CD14-positive monocyte (primary cell): ENCODE data around the gene CDKN1C. TPM values are rescaled to one million over a fixed set of nuclear protein-coding genes. Genes with fewer than 3 reads are reported as not detected.

Source experiments
- DNase-seq, 3 donors: peaks; one replicate each; pipeline ENCODE4 v3.0.0-alpha.2; 2011 to 2022
- H2AFZ ChIP-seq: 2 replicates; pipeline ENCODE4 v1.6.0; 2012; ENCODE audit warnings: mild to moderate bottlenecking, low read depth, low read length, inconsistent platforms; ENCODE audit not compliant: insufficient read depth, poor library complexity, severe bottlenecking
- H3K27ac ChIP-seq, 2 donors: 1 replicate in 1 of 2; 2 replicates in 1 of 2; pipeline ENCODE4 v1.5.1; 2012 to 2013; ENCODE audit warnings: low read length in 2 of 2, control low read depth in 1 of 2, inconsistent platforms in 1 of 2, low read depth in 1 of 2, mild to moderate bottlenecking in 1 of 2
- H3K27me3 ChIP-seq, 2 donors: one replicate each; pipeline versions ENCODE4 v1.6.0 to v1.6.1; 2011 to 2013; ENCODE audit warnings: low read length in 2 of 2; ENCODE audit not compliant: control insufficient read depth in 2 of 2, insufficient read depth in 2 of 2
- H3K36me3 ChIP-seq, 2 donors: replicated peaks in 1 of 2; 1 replicate in 1 of 2; 2 replicates in 1 of 2; pipeline versions ENCODE4 v1.5.1 to v1.6.1; 2012 to 2013; ENCODE audit warnings: low read length in 2 of 2, control low read depth in 1 of 2, inconsistent platforms in 1 of 2, mild to moderate bottlenecking in 1 of 2; ENCODE audit not compliant: insufficient read depth in 2 of 2, control insufficient read depth in 1 of 2
- H3K4me1 ChIP-seq, 2 donors: 1 replicate in 1 of 2; 2 replicates in 1 of 2; pipeline versions ENCODE4 v1.5.1 to v1.6.1; 2012 to 2013; ENCODE audit warnings: low read length in 2 of 2, control low read depth in 1 of 2, inconsistent platforms in 1 of 2, mild to moderate bottlenecking in 1 of 2, moderate library complexity in 1 of 2; ENCODE audit not compliant: insufficient read depth in 2 of 2, control insufficient read depth in 1 of 2
- H3K4me2 ChIP-seq: replicated peaks from 2 replicates; pipeline ENCODE3; 2012; ENCODE audit warnings: low read length, moderate library complexity, mild to moderate bottlenecking; ENCODE audit not compliant: poor library complexity, severe bottlenecking; ENCODE audit errors: extremely low read depth
- H3K4me3 ChIP-seq, 3 experiments: fragments of 200-600 bp in 1 of 3; sonication (generic) in 1 of 3; replicated peaks in 1 of 3; 1 replicate in 2 of 3; 2 replicates in 1 of 3; pipeline ENCODE4 v1.5.1; 2011 to 2013; ENCODE audit warnings: low read length in 3 of 3, mild to moderate bottlenecking in 3 of 3, control low read depth in 2 of 3, low read depth in 2 of 3, inconsistent platforms in 1 of 3, moderate library complexity in 1 of 3
- H3K79me2 ChIP-seq: 2 replicates; pipeline ENCODE4 v1.6.0; 2012; ENCODE audit warnings: mild to moderate bottlenecking, control low read depth, inconsistent platforms, low read length, moderate library complexity; ENCODE audit not compliant: insufficient read depth
- H3K9ac ChIP-seq: 2 replicates; pipeline ENCODE4 v1.6.0; 2017; ENCODE audit warnings: low read length, mild to moderate bottlenecking; ENCODE audit not compliant: insufficient read depth, poor library complexity, severe bottlenecking
- H3K9me3 ChIP-seq, 2 donors: replicated peaks in 1 of 2; 1 replicate in 1 of 2; 2 replicates in 1 of 2; pipeline versions ENCODE4 v1.5.1 to v1.6.1; 2012 to 2013; ENCODE audit warnings: low read length in 2 of 2, control low read depth in 1 of 2; ENCODE audit not compliant: control insufficient read depth in 1 of 2, insufficient read depth in 1 of 2
- H4K20me1 ChIP-seq: 2 replicates; pipeline ENCODE4 v1.6.0; 2012; ENCODE audit warnings: mild to moderate bottlenecking, low read length, control low read depth, moderate library complexity; ENCODE audit not compliant: insufficient read depth
- H3K27ac Mint-ChIP-seq, 7 donors: one replicate each; pipeline ENCODE4 v1.8.0; 2020; ENCODE audit warnings: mild to moderate bottlenecking in 7 of 7, mixed read lengths in 7 of 7, moderate library complexity in 6 of 7, inconsistent platforms in 2 of 7
- H3K27me3 Mint-ChIP-seq, 3 donors: one replicate each; pipeline ENCODE4 v1.8.0; 2021 to 2022; ENCODE audit warnings: low read depth in 3 of 3, mild to moderate bottlenecking in 3 of 3, mixed read lengths in 3 of 3, moderate library complexity in 3 of 3, inconsistent platforms in 1 of 3
- H3K36me3 Mint-ChIP-seq, 2 donors: one replicate each; pipeline ENCODE4 v1.8.0; 2020; ENCODE audit warnings: mixed read lengths in 2 of 2, inconsistent platforms in 1 of 2, mild to moderate bottlenecking in 1 of 2
- H3K4me1 Mint-ChIP-seq: one replicate; pipeline ENCODE4 v1.8.0; 2020; ENCODE audit warnings: mild to moderate bottlenecking, mixed read lengths
- H3K4me3 Mint-ChIP-seq, 2 donors: one replicate each; pipeline ENCODE4 v1.8.0; 2020; ENCODE audit warnings: mild to moderate bottlenecking in 2 of 2, mixed read lengths in 2 of 2, moderate library complexity in 1 of 2
- H3K9me3 Mint-ChIP-seq, 7 donors: one replicate each; pipeline ENCODE4 v1.8.0; 2020 to 2022; ENCODE audit warnings: mixed read lengths in 7 of 7, mild to moderate bottlenecking in 6 of 7, moderate library complexity in 6 of 7, inconsistent platforms in 2 of 7
- WGBS: methylation state at CpG from one replicate; pipeline ENCODE4 v1.1.5; 2013; ENCODE audit warnings: missing lambda C conversion rate; ENCODE audit not compliant: insufficient coverage; 5-methylcytosine and 5-hydroxymethylcytosine counted together
- intact Hi-C, 2 donors: fragments of 100-400 bp; cut with micrococcal nuclease; formaldehyde crosslinking; loops; one replicate each; pipeline versions ENCODE4 v1.15.0 to v1.15.1; 2023
- polyA plus RNA-seq, 3 donors: library from polyadenylated mRNA; depleted of rRNA in 1 of 3; unstranded in 2 of 3; stranded (reverse) in 1 of 3; fragments of 300-500 nt in 2 of 3; fragments of >200 nt in 1 of 3; fragmentation: Illumina TruSeq in 2 of 3; gene quantifications; 1 replicate in 2 of 3; 2 replicates in 1 of 3; pipeline ENCODE4 v1.2.3, GENCODE V29; 2012 to 2021
- TF ChIP-seq, protein P1 (sequence below): fragments of 200-600 bp; IDR thresholded peaks from one replicate; pipeline ENCODE4 v1.8.0; 2022; ENCODE audit warnings: antibody characterized with exemption, mild to moderate bottlenecking

CDKN1C gene
- polyA plus RNA-seq, 3 donors = 3.2 to 36.4 (median 4.7) TPM

DNA sequence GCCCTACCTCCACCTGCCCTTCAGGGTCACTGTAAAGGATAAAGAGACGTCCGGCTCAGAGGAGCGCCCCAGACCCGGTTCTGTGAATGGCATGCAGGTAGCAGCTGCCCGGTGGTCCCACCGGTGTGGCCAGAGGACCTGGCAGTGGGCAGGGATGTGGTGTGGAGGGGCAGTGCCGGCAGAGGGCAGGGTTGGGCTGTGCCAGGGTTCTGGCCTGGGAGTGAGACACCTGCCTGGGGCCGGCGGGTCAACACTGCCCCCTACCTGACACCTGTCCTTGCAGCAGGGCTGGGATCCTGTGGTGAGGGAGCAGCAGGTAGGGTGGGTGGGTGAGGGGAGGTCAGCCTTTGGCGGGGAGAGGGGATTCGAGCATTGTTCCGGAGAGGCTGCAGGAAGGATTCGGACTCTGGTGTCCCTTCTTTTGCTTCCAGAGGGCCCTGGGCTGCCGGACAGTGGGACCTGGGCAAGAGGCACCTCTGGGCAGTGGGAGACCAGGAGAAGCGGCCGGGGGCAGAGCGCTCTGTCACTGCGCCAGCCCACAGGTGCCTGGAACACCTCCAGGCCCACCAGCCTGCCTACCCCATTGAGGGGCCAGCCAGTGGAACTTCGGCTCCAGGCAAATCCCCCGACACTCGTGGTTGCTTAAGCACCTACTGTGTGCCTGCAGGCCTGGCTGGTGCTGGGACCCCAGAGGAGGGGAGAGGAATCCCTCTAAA lies 45.3 kb upstream of the CDKN1C start:
- peaks cover 8 to 32% of the 10 kb centered on the region in 2 donors for H3K27me3 ChIP-seq
- Mint-ChIP-seq H3K27me3 (peaks cover 32 to 53% (median 35%) of the 10 kb centered on the region in 3 donors), H3K36me3 (peaks cover 4 to 12% of the 10 kb centered on the region in 2 donors), H3K9me3 (peaks cover 0 to 14% (median 5%) of the 10 kb centered on the region in 7 donors), H3K4me3 (peak overlapping the region; percentile 87 to 92), H3K4me1 (peaks cover 41% of the 10 kb centered on the region), H3K27ac (peak overlapping the region; percentile 73 to 97 (median 96))
- peak overlapping the region; percentile 38 for H2AFZ ChIP-seq
- no peaks in the 10 kb centered on the region for H3K79me2 ChIP-seq
- H3K4me2 ChIP-seq = peak overlapping the region; percentile 85
- no peaks in the 10 kb centered on the region for H3K36me3 ChIP-seq
- DNase-seq = peak; percentile 43 to 63 (median 61)
- peak overlapping the region; percentile 38 to 73 (median 63) for H3K4me3 ChIP-seq
- peak overlapping the region; percentile 81 for H3K9ac ChIP-seq
- peak overlapping the region; percentile 61 to 92 for H3K27ac ChIP-seq
- TF ChIP-seq, protein P1, sequence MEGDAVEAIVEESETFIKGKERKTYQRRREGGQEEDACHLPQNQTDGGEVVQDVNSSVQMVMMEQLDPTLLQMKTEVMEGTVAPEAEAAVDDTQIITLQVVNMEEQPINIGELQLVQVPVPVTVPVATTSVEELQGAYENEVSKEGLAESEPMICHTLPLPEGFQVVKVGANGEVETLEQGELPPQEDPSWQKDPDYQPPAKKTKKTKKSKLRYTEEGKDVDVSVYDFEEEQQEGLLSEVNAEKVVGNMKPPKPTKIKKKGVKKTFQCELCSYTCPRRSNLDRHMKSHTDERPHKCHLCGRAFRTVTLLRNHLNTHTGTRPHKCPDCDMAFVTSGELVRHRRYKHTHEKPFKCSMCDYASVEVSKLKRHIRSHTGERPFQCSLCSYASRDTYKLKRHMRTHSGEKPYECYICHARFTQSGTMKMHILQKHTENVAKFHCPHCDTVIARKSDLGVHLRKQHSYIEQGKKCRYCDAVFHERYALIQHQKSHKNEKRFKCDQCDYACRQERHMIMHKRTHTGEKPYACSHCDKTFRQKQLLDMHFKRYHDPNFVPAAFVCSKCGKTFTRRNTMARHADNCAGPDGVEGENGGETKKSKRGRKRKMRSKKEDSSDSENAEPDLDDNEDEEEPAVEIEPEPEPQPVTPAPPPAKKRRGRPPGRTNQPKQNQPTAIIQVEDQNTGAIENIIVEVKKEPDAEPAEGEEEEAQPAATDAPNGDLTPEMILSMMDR = peak; percentile 92
- WGBS = 64% methylated on average over 14 of the region's 21 CpGs
- peaks cover 2 to 14% of the 10 kb centered on the region in 2 donors for H3K9me3 ChIP-seq
- intact Hi-C loops = loop anchor here (5.0 kb wide), 2 partner anchors 34 to 61 kb away; partner anchors contain the start of gene NAP1L4 (in 2 of the 2)
- peaks cover 50 to 66% of the 10 kb centered on the region in 2 donors for H3K4me1 ChIP-seq
- H4K20me1 ChIP-seq = peaks cover 17% of the 10 kb centered on the region

DNA sequence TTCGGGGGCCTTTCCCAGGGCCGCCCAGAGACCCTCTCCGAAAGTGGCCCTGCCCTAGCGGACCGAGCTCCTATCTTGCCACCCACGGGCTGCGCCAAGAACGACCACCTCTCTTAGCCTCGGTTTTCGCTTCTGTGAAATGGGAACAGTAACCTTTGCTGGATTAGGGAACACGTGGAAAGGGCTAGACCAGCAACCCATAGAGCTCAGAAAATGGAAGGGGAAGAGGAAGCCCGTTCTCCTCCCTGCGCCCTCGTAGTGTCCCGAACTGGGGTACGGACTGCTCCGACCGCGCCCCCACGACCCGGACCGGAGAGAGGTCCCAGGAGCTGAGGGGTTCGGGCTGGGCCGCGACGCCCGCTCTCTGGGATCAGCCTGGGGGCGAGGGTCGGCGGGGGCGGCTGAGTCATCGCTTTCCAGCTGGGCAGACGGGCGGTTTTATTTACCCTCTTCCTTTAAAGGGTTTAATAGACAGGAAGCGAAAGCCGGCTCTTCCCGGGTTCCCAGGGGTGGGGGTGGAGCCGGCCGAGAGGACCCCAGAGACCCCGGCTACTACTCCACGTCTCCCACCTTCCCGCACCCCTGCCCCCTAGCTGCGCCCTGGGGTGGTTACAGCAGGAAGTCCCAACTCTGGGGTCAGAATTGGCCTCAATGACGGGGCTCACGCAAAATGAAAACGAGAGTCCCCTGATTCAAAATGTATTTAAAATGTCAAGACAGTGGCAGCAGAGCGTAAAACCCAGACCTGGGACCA lies 44.6 kb upstream of the CDKN1C start:
- peaks cover 0 to 14% (median 7%) of the 10 kb centered on the region in 7 donors for H3K9me3 Mint-ChIP-seq
- Histone ChIP-seq H4K20me1 (peaks cover 17% of the 10 kb centered on the region), H3K79me2 (no peaks in the 10 kb centered on the region), H2AFZ (peak overlapping the region; percentile 38), H3K9me3 (peaks cover 2 to 14% of the 10 kb centered on the region in 2 donors), H3K36me3 (no peaks in the 10 kb centered on the region), H3K4me1 (peaks cover 50 to 66% of the 10 kb centered on the region in 2 donors), H3K4me3 (peak overlapping the region; percentile 38 to 73 (median 63)), H3K4me2 (peak overlapping the region; percentile 85), H3K27me3 (peaks cover 8 to 32% of the 10 kb centered on the region in 2 donors), H3K27ac (peak overlapping the region; percentile 61 to 92), H3K9ac (peak overlapping the region; percentile 81)
- TF ChIP-seq, protein P1 = no peak
- peaks cover 4 to 12% of the 10 kb centered on the region in 2 donors for H3K36me3 Mint-ChIP-seq
- peak; percentile 65 to 81 (median 72) for DNase-seq
- H3K4me1 Mint-ChIP-seq = peaks cover 41% of the 10 kb centered on the region
- 5% methylated on average over 35 of the region's 47 CpGs for WGBS
- H3K27ac Mint-ChIP-seq = peak overlapping the region; percentile 92 to 97 (median 96)
- peak overlapping the region; percentile 87 to 92 for H3K4me3 Mint-ChIP-seq
- intact Hi-C loops = loop anchor here (2.0 to 5.0 kb wide), 3 partner anchors 31 to 62 kb away; partner anchors contain the start of gene NAP1L4 (in 2 of the 2)
- H3K27me3 Mint-ChIP-seq = peaks cover 32 to 56% (median 40%) of the 10 kb centered on the region in 3 donors
